PFSK-1 (cell line): ENCODE measurements around the gene AMPD3.

Experiments
- POLR2AphosphoS5 ChIP-seq: IDR thresholded peaks from 2 replicates; pipeline ENCODE4 v1.6.1; 2012; ENCODE audit warnings: low read depth, mild to moderate bottlenecking, control low read depth, low read length, moderate library complexity
- TAF1 ChIP-seq: IDR thresholded peaks from 2 replicates; pipeline ENCODE4 v1.6.1; 2012; ENCODE audit warnings: low read length, control low read depth, borderline replicate concordance; ENCODE audit not compliant: insufficient read depth

DNA sequence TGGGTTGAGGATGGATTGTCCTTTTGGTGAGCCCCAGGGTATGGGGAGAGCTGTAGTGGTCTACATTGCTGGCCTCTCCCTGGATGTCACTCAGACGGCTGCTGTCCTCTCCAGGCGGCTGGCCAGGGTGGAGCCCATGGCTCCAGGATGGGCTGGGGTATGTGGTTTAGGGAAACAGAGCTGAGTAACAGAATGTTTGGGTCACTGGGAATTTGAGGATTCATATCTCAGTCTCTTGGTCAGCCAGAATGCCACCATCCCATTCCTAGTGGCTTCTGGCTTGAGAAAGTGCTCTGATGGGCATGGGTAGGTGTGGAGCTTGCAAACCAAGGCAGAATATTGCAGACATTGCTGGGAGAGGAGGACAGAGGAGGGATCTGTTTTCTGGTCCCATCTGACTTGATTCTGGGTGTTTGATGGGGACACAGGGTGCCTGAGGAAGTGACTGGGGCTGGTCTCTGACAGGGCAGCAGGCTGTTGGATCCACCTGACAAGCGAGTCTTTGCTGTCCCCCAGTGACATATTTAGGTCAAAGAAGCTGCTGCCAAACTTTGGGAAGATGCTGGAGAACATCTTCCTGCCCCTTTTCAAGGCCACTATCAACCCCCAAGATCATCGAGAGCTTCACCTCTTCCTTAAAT is 41.4 kb downstream of the AMPD3 start:
- TF ChIP-seq POLR2AphosphoS5 (no peak), TAF1 (no peak)
